SHP77 (cell line): ENCODE data around the gene MCF2L.

ENCODE experiments used
- DNase-seq, 2 experiments: peaks; one replicate each; lab custom pipeline; 2025; lab: John Stamatoyannopoulos, UW

MCF2L gene

GRCh38 chr13:112943309-112944125, 25.5 kb upstream of the MCF2L start:
- DNase-seq, result peak; percentile 32 to 78

GRCh38 chr13:112947796-112948195, 21.2 kb upstream of the MCF2L start:
- DNase-seq, result no peak

- peak in 1 of 2 experiments; percentile 17 for DNase-seq
These were observed 17.2 kb upstream of the MCF2L start for GRCh38 chr13:112951674-112952371.

- no peak for DNase-seq
These were observed 16.1 kb upstream of the MCF2L start for GRCh38 chr13:112952759-112953551.

DNA sequence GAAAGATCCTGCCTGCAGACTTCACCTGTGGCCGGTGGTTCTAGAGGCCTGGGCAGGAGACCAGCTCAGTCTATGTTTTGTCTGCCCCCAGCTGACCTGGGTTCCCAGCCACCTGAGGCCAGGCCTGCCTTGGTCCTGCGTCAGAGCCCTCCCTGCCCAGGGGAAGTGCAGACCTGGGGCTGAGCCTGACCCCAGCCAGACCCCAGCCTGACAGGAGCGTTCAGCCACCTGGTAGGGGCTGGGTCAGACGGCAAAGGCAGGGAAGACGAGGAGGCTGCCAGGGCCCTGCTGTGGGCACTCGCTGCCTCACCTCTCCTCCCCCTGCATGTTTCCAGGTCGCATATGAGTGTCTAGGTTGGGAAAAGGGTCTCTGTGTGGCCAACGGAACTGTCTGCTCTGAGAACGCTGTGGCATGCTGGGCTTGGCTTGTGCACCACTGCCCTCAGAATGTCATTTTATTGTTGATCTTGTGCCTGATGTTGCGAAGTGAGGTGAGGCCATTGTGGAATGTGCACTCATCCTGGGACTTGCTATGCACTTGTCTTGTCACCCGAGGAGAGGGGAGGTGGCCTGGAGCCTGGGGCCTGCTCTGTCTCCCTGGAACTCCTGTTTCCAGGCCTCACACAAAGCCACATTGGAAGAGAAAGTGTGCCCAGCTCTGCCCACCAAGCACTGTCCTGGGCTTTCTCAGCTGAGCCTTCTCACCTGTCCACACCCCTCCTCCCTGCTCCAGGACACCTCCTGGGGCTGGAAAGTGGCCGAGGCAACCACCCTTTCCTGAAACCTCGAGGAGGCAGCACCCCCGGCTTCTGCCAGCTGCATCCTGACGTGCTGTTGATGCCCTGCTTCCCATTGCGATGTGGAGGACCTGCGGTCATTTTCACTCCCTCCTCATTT, 15.2 kb upstream of the MCF2L start:
- DNase-seq, result peak; percentile 42 to 46

- DNase-seq, result peak; percentile 35 to 46
These were observed 14.3 kb upstream of the MCF2L start for GRCh38 chr13:112954488-112955270.

GRCh38 chr13:112955271-112955937, 13.6 kb upstream of the MCF2L start:
- DNase-seq, result no peak

DNA sequence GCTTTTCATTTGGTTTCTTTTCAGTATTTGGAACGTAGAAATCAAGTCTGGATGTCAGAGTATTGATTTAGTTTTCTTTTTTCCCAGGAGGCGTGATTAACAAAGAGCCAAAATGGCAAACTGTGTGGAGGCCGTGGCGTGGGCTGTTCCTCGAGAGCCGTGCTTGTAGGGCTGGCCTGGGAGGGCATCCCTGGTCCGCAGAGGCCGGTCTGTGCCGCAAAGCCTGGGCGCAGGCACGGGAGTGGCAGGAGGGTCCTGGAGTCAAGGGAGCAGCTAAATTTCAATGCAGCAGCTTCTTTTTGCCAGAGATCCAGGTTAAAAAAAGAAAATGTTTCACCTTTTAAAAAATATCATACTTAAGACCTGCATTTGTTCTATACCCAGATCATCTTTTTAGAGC, 13.1 kb upstream of the MCF2L start:
- no peak for DNase-seq

GRCh38 chr13:112956571-112957294, 12.3 kb upstream of the MCF2L start:
- DNase-seq, result peak; percentile 75 to 91

DNA sequence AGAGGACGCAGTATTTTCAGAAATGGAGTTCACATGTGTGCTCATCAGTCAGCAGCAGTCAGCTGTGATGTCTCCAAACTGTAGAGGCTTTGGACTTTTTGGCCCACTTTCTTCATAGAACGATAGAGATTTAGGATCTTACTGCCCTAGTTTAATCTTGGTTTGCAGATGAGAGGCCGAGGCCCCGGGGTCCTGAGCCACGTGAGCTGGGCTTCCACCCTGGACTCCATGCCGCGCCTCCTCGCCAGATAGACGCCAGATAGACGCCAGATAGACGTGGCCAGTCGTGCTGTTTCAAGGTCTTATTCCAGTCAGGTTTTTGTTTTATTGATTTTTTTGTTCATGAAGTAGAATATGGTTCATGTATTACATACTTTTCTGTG, 11.7 kb upstream of the MCF2L start:
- DNase-seq, result peak; percentile 65 to 67

DNA sequence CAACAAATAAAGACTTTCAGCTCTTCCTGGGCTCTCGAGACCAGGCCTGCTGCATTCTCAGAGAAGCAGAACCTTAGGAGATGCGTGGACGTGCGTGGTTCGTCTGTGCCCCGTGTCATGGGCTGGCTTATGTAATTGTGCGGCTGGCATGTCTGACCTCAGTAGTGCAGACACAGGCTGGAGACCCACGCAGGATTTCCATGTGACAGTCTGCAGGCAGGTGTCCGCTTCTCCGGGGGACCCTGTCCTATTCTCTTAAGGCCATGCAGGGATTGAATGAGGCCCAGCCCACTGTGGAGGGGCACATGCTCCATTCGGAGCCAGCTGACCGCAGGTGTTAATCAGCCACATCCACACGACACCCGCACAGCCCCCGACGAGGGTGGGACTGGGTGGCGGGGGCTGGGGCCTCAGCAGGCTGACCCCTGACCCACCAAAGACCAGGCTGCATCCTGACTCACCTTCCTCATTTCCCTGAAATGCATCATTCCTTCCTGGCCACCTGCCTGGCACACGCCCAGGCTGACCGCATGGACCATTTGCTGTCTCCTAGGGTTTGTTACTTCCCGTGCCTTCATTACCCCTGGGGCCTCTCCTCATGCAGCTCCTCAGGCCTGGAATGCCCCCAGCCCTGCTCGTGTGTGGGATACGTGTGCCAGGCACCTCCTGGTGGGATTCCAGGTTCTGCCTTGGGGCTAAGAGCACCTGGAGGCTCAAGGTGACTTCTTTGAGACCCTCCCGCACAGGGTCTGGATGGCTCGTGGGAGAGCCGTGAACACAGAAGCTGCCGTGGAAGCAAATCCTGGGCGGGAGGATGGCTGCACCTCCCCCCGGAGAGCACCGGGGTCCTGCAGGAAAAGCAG, 10.7 kb upstream of the MCF2L start:
- DNase-seq, result peak; percentile 84 to 92

GRCh38 chr13:112959206-112959605, 9.8 kb upstream of the MCF2L start:
- peak; percentile 88 to 93 for DNase-seq

DNA sequence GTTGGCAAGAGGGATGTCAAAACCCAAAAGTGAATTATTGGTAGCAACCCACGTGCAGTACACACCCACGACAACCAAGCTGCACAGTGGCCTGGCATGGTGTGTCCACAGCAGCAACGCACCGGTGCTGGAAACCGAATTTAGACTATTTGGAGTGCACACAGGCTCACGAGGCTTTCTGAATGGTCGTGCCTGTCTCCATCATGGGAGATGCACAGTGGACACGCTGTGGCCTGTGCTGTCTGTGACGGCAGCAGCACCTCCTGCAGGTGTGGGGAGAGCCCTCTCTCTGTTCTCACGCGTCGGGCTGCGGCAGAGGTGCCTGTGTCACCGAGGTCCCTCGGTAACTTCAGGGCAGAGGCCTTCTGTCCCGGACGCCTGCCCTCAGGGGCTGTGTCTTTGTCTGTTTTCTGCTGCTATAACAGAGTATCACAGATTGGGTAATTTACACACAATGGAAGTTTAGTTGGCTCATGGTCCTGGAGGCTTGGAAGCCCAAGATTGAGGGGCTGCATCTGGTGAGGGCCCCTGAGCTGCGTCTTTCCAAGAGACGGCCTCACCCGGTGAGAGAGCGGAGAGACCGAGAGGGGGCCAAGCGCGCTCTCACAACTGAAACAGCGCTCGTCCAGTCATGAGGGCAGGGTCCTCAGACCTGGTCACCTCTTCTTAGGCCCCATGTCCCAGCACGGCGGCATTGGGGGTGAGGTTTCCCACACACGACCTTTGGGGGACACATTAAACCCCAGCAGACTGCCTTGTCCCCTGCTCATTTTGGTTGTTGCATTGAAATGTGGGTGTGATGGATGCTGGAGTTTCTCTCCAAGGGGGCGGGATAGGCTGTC, 9.1 kb upstream of the MCF2L start:
- peak; percentile 46 to 71 for DNase-seq

DNA sequence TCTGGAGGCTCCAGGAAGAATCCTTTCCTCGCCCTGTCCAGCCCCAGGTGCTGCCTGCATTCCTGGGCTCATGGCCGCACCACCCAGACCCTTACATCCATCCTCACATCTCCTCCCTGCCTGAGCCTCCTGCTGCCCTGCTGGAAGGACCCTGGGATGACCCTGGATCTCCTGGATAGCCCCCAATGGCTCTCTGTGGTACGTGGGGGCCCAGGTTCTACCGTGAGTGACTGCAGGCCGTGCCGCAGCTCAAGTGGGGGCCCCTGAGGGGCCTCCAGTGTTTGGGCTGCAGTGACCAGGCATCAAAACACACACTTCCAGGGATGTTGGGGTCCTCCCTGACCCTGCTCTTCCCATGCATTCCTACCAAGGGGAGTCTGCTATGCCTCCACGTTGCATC, 8.3 kb upstream of the MCF2L start:
- DNase-seq, result no peak

DNA sequence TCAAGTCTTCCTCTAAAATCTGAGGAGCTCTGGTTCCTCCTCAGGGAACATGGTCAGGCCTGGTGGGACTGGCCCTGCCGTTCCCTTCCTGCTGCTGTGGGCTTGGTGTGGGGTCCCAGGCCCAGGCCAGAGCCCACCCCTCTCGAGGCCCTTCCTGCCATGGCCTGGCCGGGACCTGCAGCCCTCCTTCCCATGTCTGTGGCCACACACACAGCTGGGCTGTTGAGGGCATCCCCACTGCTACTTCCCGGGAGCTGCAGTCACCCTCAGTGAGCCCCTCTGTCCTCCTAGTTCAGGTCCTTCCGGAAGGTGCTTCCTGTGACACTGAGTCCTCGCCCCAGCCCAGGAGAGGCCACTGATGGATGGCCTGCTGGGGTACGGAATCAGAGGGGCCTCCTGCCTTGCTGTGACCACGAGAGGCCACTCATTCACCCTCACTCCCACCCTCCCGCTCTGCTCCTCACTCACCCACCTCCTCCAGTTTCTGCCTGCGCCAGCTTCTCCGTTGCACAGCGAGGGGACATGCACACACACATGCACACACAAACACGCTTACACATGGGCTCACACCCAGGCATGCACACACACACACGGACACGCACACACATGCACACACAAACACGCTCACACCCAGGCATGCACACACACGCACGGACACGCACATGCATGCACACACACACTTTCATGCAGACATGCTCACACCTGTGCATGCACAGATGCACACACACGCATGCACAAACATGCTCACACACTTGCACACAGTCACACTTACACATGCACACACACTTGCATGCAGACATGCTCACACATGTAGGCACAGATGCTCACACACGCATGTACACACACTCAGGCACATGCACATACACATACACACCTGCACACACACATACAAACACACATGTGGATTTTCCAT, 7.3 kb upstream of the MCF2L start:
- DNase-seq, result no peak

- no peak for DNase-seq
These were observed 6.6 kb upstream of the MCF2L start for GRCh38 chr13:112962396-112962795.
